ENCODE data around the gene TCAF2. TPM values are rescaled to one million over a fixed set of nuclear protein-coding genes. Genes with fewer than 3 reads are reported as not detected.

Gene TCAF2
- total RNA-seq, result under 1 TPM; 0.33 to 0.69 TPM

GRCh38 chr7:143620646-143621045 is at the start of gene TCAF2:
TCAF2 (plus strand) TSS chr7:143620974.

GRCh38 chr7:143571501-143571900 is 49.3 kb upstream of the TCAF2 start, which contains the start of gene CTAGE15:
CTAGE15 (plus strand) TSS chr7:143571801; CDS start chr7:143571818, 17 bp downstream.

Small RNA genes within 50 kb of the gene (small RNA-seq; reads per million reads assigned to genes)
- gene AC073264.2 (0 reads per million in 2 donors), gene RNU6-162P (0 reads per million in 2 donors)

Other genes with a start within 250 kb of the TCAF2 start
- gene ZYX, start 239.6 kb upstream of the TCAF2 start, total RNA-seq, result 10 to 100 TPM; 10.7 to 18.3 TPM
- gene EPHA1, start 212.1 kb upstream of the TCAF2 start, total RNA-seq, result not detected
- gene TAS2R60, start 177.5 kb upstream of the TCAF2 start, total RNA-seq, result not detected
- not detected for gene TAS2R41, start 143.1 kb upstream of the TCAF2 start, total RNA-seq
- not detected for gene CTAGE15, start 49.2 kb upstream of the TCAF2 start, total RNA-seq
- not detected for gene CTAGE6, start 136.7 kb downstream of the TCAF2 start, total RNA-seq

Measured in melanocyte of skin (primary cell).